GM23248 (cell line): ENCODE measurements around the gene MOGAT3. TPM values are rescaled to one million over a fixed set of nuclear protein-coding genes. Genes with fewer than 3 reads are reported as not detected.

Source experiments
- DNase-seq: peaks from one replicate; pipeline ENCODE4 v3.0.0-alpha.2; 2015
- H2AFZ ChIP-seq: fragments of 200-600 bp; sonication (generic); 2 replicates; pipeline ENCODE4 v1.6.1; 2016; ENCODE audit warnings: antibody characterized with exemption
- H3F3A ChIP-seq: fragments of 200-600 bp; sonication (generic); 2 replicates; pipeline ENCODE4 v1.6.1; 2016; ENCODE audit warnings: mild to moderate bottlenecking, antibody characterized with exemption, mixed run types; ENCODE audit not compliant: insufficient read depth
- H3K27ac ChIP-seq: fragments of 200-600 bp; sonication (generic); 2 replicates; pipeline ENCODE4 v1.5.1; 2016; ENCODE audit warnings: mild to moderate bottlenecking
- H3K27me3 ChIP-seq: fragments of 200-600 bp; sonication (generic); replicated peaks from 2 replicates; pipeline ENCODE4 v1.6.1; 2016; ENCODE audit warnings: mild to moderate bottlenecking; ENCODE audit not compliant: insufficient read depth
- H3K36me3 ChIP-seq: fragments of 200-600 bp; sonication (generic); 2 replicates; pipeline ENCODE4 v1.6.1; 2016; ENCODE audit warnings: low read depth, mild to moderate bottlenecking
- H3K4me1 ChIP-seq: fragments of 200-600 bp; sonication (generic); 2 replicates; pipeline ENCODE4 v1.6.1; 2016; ENCODE audit warnings: mild to moderate bottlenecking; ENCODE audit not compliant: insufficient read depth
- H3K4me2 ChIP-seq: fragments of 200-600 bp; sonication (generic); one replicate; pipeline ENCODE4 v1.6.1; 2016; ENCODE audit warnings: mild to moderate bottlenecking; ENCODE audit not compliant: unreplicated experiment
- H3K4me3 ChIP-seq: fragments of 200-600 bp; sonication (generic); 2 replicates; pipeline ENCODE4 v1.5.1; 2016; ENCODE audit warnings: mild to moderate bottlenecking
- H3K79me2 ChIP-seq: fragments of 200-600 bp; sonication (generic); 2 replicates; pipeline ENCODE4 v1.6.1; 2016; ENCODE audit warnings: mild to moderate bottlenecking; ENCODE audit not compliant: insufficient read depth
- H3K9ac ChIP-seq: fragments of 200-600 bp; sonication (generic); 2 replicates; pipeline ENCODE4 v1.6.1; 2016; ENCODE audit warnings: mild to moderate bottlenecking
- H3K9me2 ChIP-seq: fragments of 200-600 bp; sonication (generic); 2 replicates; pipeline ENCODE4 v1.6.1; 2016; ENCODE audit warnings: mixed run types, mild to moderate bottlenecking, moderate library complexity; ENCODE audit not compliant: insufficient read depth
- H3K9me3 ChIP-seq: fragments of 200-600 bp; sonication (generic); one replicate; pipeline ENCODE4 v1.6.1; 2017; ENCODE audit warnings: low read depth
- H4K20me1 ChIP-seq: fragments of 200-600 bp; sonication (generic); 2 replicates; pipeline ENCODE4 v1.6.0; 2016; ENCODE audit not compliant: insufficient read depth
- EZH2 ChIP-seq: fragments of 200-600 bp; sonication (generic); IDR thresholded peaks from 2 replicates; pipeline ENCODE4 v1.6.1; 2018; ENCODE audit warnings: antibody characterized with exemption, mild to moderate bottlenecking; ENCODE audit not compliant: insufficient read depth, poor library complexity, severe bottlenecking
- EZH2phosphoT487 ChIP-seq: fragments of 200-600 bp; sonication (generic); IDR thresholded peaks from 2 replicates; pipeline ENCODE4 v1.6.1; 2018; ENCODE audit warnings: antibody characterized with exemption, moderate library complexity, mild to moderate bottlenecking, low read depth; ENCODE audit not compliant: insufficient read depth
- WGBS, 2 experiments: methylation state at CpG; one replicate each; pipeline ENCODE4 v1.1.6; 2015 to 2017; ENCODE audit warnings: low lambda C conversion rate in 2 of 2, low coverage in 1 of 2; ENCODE audit errors: missing lambda C conversion rate in 2 of 2; 5-methylcytosine and 5-hydroxymethylcytosine counted together
- in situ Hi-C: fragments of 300-500 bp; cut with MboI; formaldehyde crosslinking; loops from 2 replicates; pipeline ENCODE4 v1.15.0; 2020
- polyA plus RNA-seq: library from polyadenylated mRNA; unstranded; fragments of >200 nt; fragmentation: Nextera tagmentation; extraction: Ambion mirVana; gene quantifications from 2 replicates; pipeline ENCODE4 v1.2.1, GENCODE V29; 2016
- total RNA-seq: library from RNA; depleted of rRNA; stranded (reverse); fragments of >200 nt; shearing (Covaris generic); gene quantifications from 2 replicates; pipeline ENCODE4 v1.2.3, GENCODE V29; 2014

The MOGAT3 gene
- total and polyA plus RNA-seq, 2 experiments from 2014 or later: not detected

GRCh38 chr7:101162551-101163278, 38.1 kb downstream of the MOGAT3 start:
- in situ Hi-C loops: no loop called here
- 0 out of 2 replicates have a peak, but pooled peaks cover 10% of the 10 kb centered on the region for H3K4me1 ChIP-seq
- no peaks in the 10 kb centered on the region for H3K9me2 ChIP-seq
- H3F3A ChIP-seq: peaks cover 6% of the 10 kb centered on the region
- H3K9ac ChIP-seq: no peak overlapping the region
- peaks cover 3% of the 10 kb centered on the region; the same call in 1 of the 2 replicates for H3K79me2 ChIP-seq
- H2AFZ ChIP-seq: no peak overlapping the region
- H3K36me3 ChIP-seq: no peaks in the 10 kb centered on the region
- peak overlapping the region; percentile 43 for H3K4me2 ChIP-seq
- H3K9me3 ChIP-seq: no peaks in the 10 kb centered on the region
- H3K4me3 ChIP-seq: peak overlapping the region; percentile 48
- 5 to 9% methylated on average over 36 to 72 of the region's 74 CpGs for WGBS, 2 experiments
- 0 out of 2 replicates have a peak, but pooled peaks cover 9% of the 10 kb centered on the region for H3K27me3 ChIP-seq
- peak; percentile 80 for DNase-seq
- TF ChIP-seq EZH2phosphoT487: no peak
- TF ChIP-seq EZH2: no peak
- no peak overlapping the region for H3K27ac ChIP-seq
- H4K20me1 ChIP-seq: no peaks in the 10 kb centered on the region

GRCh38 chr7:101161692-101162471, 39.0 kb downstream of the MOGAT3 start:
- in situ Hi-C loops: no loop called here
- H3K4me1 ChIP-seq: 0 out of 2 replicates have a peak, but pooled peaks cover 10% of the 10 kb centered on the region
- peaks cover 4% of the 10 kb centered on the region; the same call in 1 of the 2 replicates for H3F3A ChIP-seq
- no peak overlapping the region for H2AFZ ChIP-seq
- H4K20me1 ChIP-seq: no peaks in the 10 kb centered on the region
- DNase-seq: no peak
- 0 out of 2 replicates have a peak, but pooled peaks cover 1% of the 10 kb centered on the region for H3K27me3 ChIP-seq
- H3K4me2 ChIP-seq: no peak overlapping the region
- no peak overlapping the region for H3K9ac ChIP-seq
- no peak overlapping the region for H3K27ac ChIP-seq
- H3K79me2 ChIP-seq: peaks cover 9% of the 10 kb centered on the region; the same call in 1 of the 2 replicates
- TF ChIP-seq EZH2: no peak
- no peak for TF ChIP-seq EZH2phosphoT487
- 91% methylated on average over 17 of the region's 17 CpGs for WGBS, 2 experiments
- H3K9me2 ChIP-seq: no peaks in the 10 kb centered on the region
- H3K9me3 ChIP-seq: no peaks in the 10 kb centered on the region
- H3K4me3 ChIP-seq: no peak overlapping the region
- peaks cover 5% of the 10 kb centered on the region; the same call in 1 of the 2 replicates for H3K36me3 ChIP-seq

GRCh38 chr7:101160910-101161309, 39.9 kb downstream of the MOGAT3 start:
- Histone ChIP-seq H3K4me1 (0 out of 2 replicates have a peak, but pooled peaks cover 9% of the 10 kb centered on the region), H3K9me2 (no peaks in the 10 kb centered on the region), H3K36me3 (peaks cover 6% of the 10 kb centered on the region; the same call in 1 of the 2 replicates), H3K27ac (no peak overlapping the region), H3K4me2 (no peak overlapping the region), H3K9ac (no peak overlapping the region), H2AFZ (no peak overlapping the region), H3K79me2 (peaks cover 15% of the 10 kb centered on the region), H3K9me3 (no peaks in the 10 kb centered on the region), H3K4me3 (no peak overlapping the region), H3K27me3 (no peaks in the 10 kb centered on the region), H4K20me1 (no peaks in the 10 kb centered on the region), H3F3A (peaks cover 4% of the 10 kb centered on the region; the same call in 1 of the 2 replicates)
- in situ Hi-C loops: no loop called here
- DNase-seq: no peak
- TF ChIP-seq EZH2phosphoT487: no peak
- no peak for TF ChIP-seq EZH2

- Histone ChIP-seq H4K20me1 (no peaks in the 10 kb centered on the region), H3K9me3 (no peaks in the 10 kb centered on the region), H3K27me3 (no peaks in the 10 kb centered on the region), H3K36me3 (peaks cover 6% of the 10 kb centered on the region; the same call in 1 of the 2 replicates), H3K4me1 (peaks cover 11% of the 10 kb centered on the region), H3K9me2 (no peaks in the 10 kb centered on the region), H3K4me3 (no peak overlapping the region), H3F3A (peaks cover 4% of the 10 kb centered on the region; the same call in 1 of the 2 replicates), H3K79me2 (peaks cover 25% of the 10 kb centered on the region), H2AFZ (no peak overlapping the region), H3K9ac (no peak overlapping the region), H3K27ac (no peak overlapping the region), H3K4me2 (no peak overlapping the region)
- DNase-seq: peak; percentile 70
- no peak for TF ChIP-seq EZH2
- no peak for TF ChIP-seq EZH2phosphoT487
- in situ Hi-C loops: no loop called here
- WGBS, 2 experiments: 63 to 70% methylated on average over 23 to 31 of the region's 31 CpGs
Measured at GRCh38 chr7:101159696-101160674, 40.9 kb downstream of the MOGAT3 start.
